GM12878 (cell line): ENCODE results near the gene C3. TPM values are rescaled to one million over a fixed set of nuclear protein-coding genes. Genes with fewer than 3 reads are reported as not detected.

Experiments used
- ATAC-seq: fragments of 200-7000 bp; cut with Tn5 transposase; 3 replicates; pipeline ENCODE4 v1.9.1; 2020; ENCODE audit warnings: mild to moderate bottlenecking, moderate library complexity
- BruUV-seq: library from RNA; stranded (reverse); fragments of 400-500 nt; replicated peaks from 2 replicates; lab custom pipeline; 2021; lab: Mats Ljungman, UMichigan
- CTCF ChIA-PET: fragments of 300-600 bp; sonication (Branson Sonifier 250); formaldehyde crosslinking; extraction: SDS; loops from one replicate; lab custom pipeline; 2021; ENCODE audit warnings: inconsistent platforms; lab: Yijun Ruan, JAX
- POLR2A ChIA-PET: fragments of 350-600 bp; formaldehyde crosslinking; extraction: SDS; loops from one replicate; lab custom pipeline; 2021; ENCODE audit warnings: inconsistent platforms; lab: Charles Lee
- RAD21 ChIA-PET: fragments of 300-600 bp; sonication (Branson Sonifier 250); formaldehyde crosslinking; loops from one replicate; lab custom pipeline; 2023; ENCODE audit warnings: antibody characterized with exemption; ENCODE audit not compliant: unreplicated experiment; lab: Charles Lee
- SMC1A ChIA-PET: fragments of 300-600 bp; sonication (Branson Sonifier 250); formaldehyde crosslinking; loops from one replicate; lab custom pipeline; 2023; ENCODE audit not compliant: unreplicated experiment, uncharacterized antibody; lab: Charles Lee
- DNase-seq: peaks from one replicate; pipeline ENCODE4 v3.0.0-alpha.2; 2011; ENCODE audit warnings: low read depth, low spot score
- FAIRE-seq: peaks from 3 replicates; lab custom pipeline; 2011; peaks lifted over from hg19 to GRCh38; lab: Jason Lieb, UNC
- H2AFZ ChIP-seq: 2 replicates; pipeline ENCODE4 v1.6.0; 2011; ENCODE audit warnings: low read depth, low read length, control low read depth; ENCODE audit not compliant: control insufficient read depth
- H3K27ac ChIP-seq: 2 replicates; pipeline ENCODE4 v1.5.1; 2011; ENCODE audit warnings: control low read depth; ENCODE audit not compliant: control insufficient read depth, insufficient read depth
- H3K27me3 ChIP-seq, 2 experiments: replicated peaks in 1 of 2; 2 replicates each; pipeline versions ENCODE4 v1.6.0 to v1.6.1; 2011; ENCODE audit warnings: low read length in 1 of 2; ENCODE audit not compliant: control insufficient read depth in 2 of 2, insufficient read depth in 2 of 2
- H3K36me3 ChIP-seq, 2 experiments: 2 replicates each; pipeline ENCODE4 v1.5.1; 2011; ENCODE audit warnings: low read length in 1 of 2; ENCODE audit not compliant: control insufficient read depth in 2 of 2, insufficient read depth in 2 of 2
- H3K4me1 ChIP-seq: 2 replicates; pipeline ENCODE4 v1.6.1; 2011; ENCODE audit warnings: mild to moderate bottlenecking, low read length, moderate library complexity, mixed read lengths; ENCODE audit not compliant: control insufficient read depth, insufficient read depth
- H3K4me2 ChIP-seq: 2 replicates; pipeline ENCODE4 v1.6.0; 2011; ENCODE audit warnings: control low read depth; ENCODE audit not compliant: control insufficient read depth, insufficient read depth
- H3K4me3 ChIP-seq: fragments of 200-600 bp; sonication (generic); 2 replicates; pipeline ENCODE4 v1.5.1; 2016
- H3K79me2 ChIP-seq: 2 replicates; pipeline ENCODE4 v1.6.0; 2011; ENCODE audit warnings: low read length; ENCODE audit not compliant: control insufficient read depth, insufficient read depth
- H3K9ac ChIP-seq: 2 replicates; pipeline ENCODE4 v1.8.0; 2011; ENCODE audit warnings: low read length, control low read depth, mixed read lengths; ENCODE audit not compliant: control insufficient read depth, insufficient read depth
- H3K9me3 ChIP-seq: replicated peaks from 3 replicates; pipeline ENCODE4 v1.5.1; 2011; ENCODE audit warnings: mild to moderate bottlenecking, low read length; ENCODE audit not compliant: control insufficient read depth, insufficient read depth
- H4K20me1 ChIP-seq: 2 replicates; pipeline ENCODE4 v1.6.0; 2011; ENCODE audit not compliant: control insufficient read depth, insufficient read depth
- CHD1 ChIP-seq: IDR thresholded peaks from 2 replicates; pipeline ENCODE4 v1.6.1; 2012; ENCODE audit warnings: low read depth, low read length, improper control_type of control experiment
- ELK1 ChIP-seq: IDR thresholded peaks from 2 replicates; pipeline ENCODE4 v1.6.1; 2012; ENCODE audit warnings: low read depth, low read length, improper control_type of control experiment
- FOXM1 ChIP-seq: IDR thresholded peaks from 2 replicates; pipeline ENCODE4 v1.6.1; 2012; ENCODE audit warnings: low read depth, mild to moderate bottlenecking, inconsistent platforms, low read length, moderate library complexity
- NKRF ChIP-seq: fragments of 450-650 bp; conservative IDR thresholded peaks from 2 replicates; pipeline ENCODE4 v1.6.1; 2017; ENCODE audit warnings: mild to moderate bottlenecking, moderate library complexity
- PRDM15 ChIP-seq: fragments of 450-650 bp; formaldehyde crosslinking; IDR thresholded peaks from 2 replicates; pipeline ENCODE4 v1.4.0; 2020; ENCODE audit warnings: mild to moderate bottlenecking, moderate library complexity
- USF1 ChIP-seq: IDR thresholded peaks from 2 replicates; pipeline ENCODE4 v1.6.1; 2011; ENCODE audit warnings: borderline replicate concordance, low read depth, mild to moderate bottlenecking, moderate library complexity, mixed read lengths, low read length; ENCODE audit not compliant: insufficient read depth; ENCODE audit errors: extremely low read length
- WGBS: methylation state at CpG from one replicate; pipeline ENCODE4 v1.1.6; 2016; ENCODE audit warnings: low lambda C conversion rate; ENCODE audit not compliant: insufficient replicate concordance, insufficient coverage; ENCODE audit errors: missing lambda C conversion rate; 5-methylcytosine and 5-hydroxymethylcytosine counted together
- in situ Hi-C: fragments of 300-500 bp; cut with MboI; formaldehyde crosslinking; loops from 9 replicates; pipeline ENCODE4 v1.14.3; 2018; ENCODE audit warnings: mixed read lengths
- intact Hi-C: fragments of 100-400 bp; cut with micrococcal nuclease; formaldehyde crosslinking; loops from one replicate; pipeline ENCODE4 v1.14.2; 2022; ENCODE audit not compliant: unreplicated experiment
- polyA plus RNA-seq, 11 experiments: library from polyadenylated mRNA; depleted of rRNA in 4 of 11; unstranded in 6 of 11; stranded (reverse) in 5 of 11; fragments of >200 nt; fragmentation: Nextera tagmentation in 4 of 11; fragmentation: Illumina TruSeq in 1 of 11; extraction: Ambion mirVana in 4 of 11; extraction: Trizol in 1 of 11; gene quantifications; 1 replicate in 1 of 11; 2 replicates in 10 of 11; pipeline versions ENCODE4 v1.2.1 to v1.2.3, GENCODE V29; 2011 to 2016; ENCODE audit warnings: inconsistent platforms in 2 of 11, missing spikeins in 2 of 11, low read depth in 1 of 11
- total RNA-seq, 4 experiments: library from RNA; depleted of rRNA in 3 of 4; stranded (reverse); fragments of >200 nt in 3 of 4; fragmentation: Illumina TruSeq in 1 of 4; extraction: Trizol in 1 of 4; gene quantifications; 2 replicates each; pipeline versions ENCODE4 v1.2.1 to v1.2.3, GENCODE V29; 2013 to 2021

The C3 gene
- total and polyA plus RNA-seq, 10 of the 15 experiments (the other 5 are each of a cell fraction or from before 2014, with no cell fraction given): 0.20 to 6.7 (median 0.72) TPM

- FAIRE-seq: no peak
These were observed 12.4 kb upstream of the C3 start for GRCh38 chr19:6732803-6733337.

GRCh38 chr19:6731822-6732221 lies 11.4 kb upstream of the C3 start:
- ChIA-PET RAD21 (no interaction called here), CTCF (no interaction called here), SMC1A (no interaction called here), POLR2A (no interaction called here)
- Histone ChIP-seq H3K4me3 (no peak overlapping the region), H4K20me1 (no peaks in the 10 kb centered on the region), H3K4me2 (no peak overlapping the region), H3K27me3 (no peaks in the 10 kb centered on the region), H3K9me3 (no peaks in the 10 kb centered on the region), H3K4me1 (peaks cover 22% of the 10 kb centered on the region), H3K79me2 (peaks cover 18% of the 10 kb centered on the region), H2AFZ (no peak overlapping the region), H3K36me3 (no peaks in the 10 kb centered on the region; a peak in 2 of 4 replicates), H3K27ac (no peak overlapping the region), H3K9ac (no peak overlapping the region)
- no peak for ATAC-seq
- 92% methylated on average over 22 of the region's 22 CpGs for WGBS
- no TSS peak for BruUV-seq
- intact Hi-C loops (no loop called here), in situ Hi-C loops (no loop called here)
- no peak for FAIRE-seq
- no peak for DNase-seq
- no peak for TF ChIP-seq ELK1
- TF ChIP-seq USF1: no peak
- TF ChIP-seq PRDM15 (CRISPR knock-in tag): no peak
- TF ChIP-seq FOXM1: no peak

More at GRCh38 chr19:6732803-6733337, 12.4 kb upstream of the C3 start:
- 89% methylated on average over 18 of the region's 21 CpGs for WGBS
- no peak for TF ChIP-seq NKRF
- no peak for TF ChIP-seq CHD1
- Histone ChIP-seq H4K20me1 (no peaks in the 10 kb centered on the region), H2AFZ (no peak overlapping the region), H3K27ac (no peak overlapping the region), H3K9me3 (no peaks in the 10 kb centered on the region), H3K79me2 (peaks cover 21% of the 10 kb centered on the region), H3K36me3 (no peaks in the 10 kb centered on the region; a peak in 2 of 4 replicates), H3K4me1 (peaks cover 23% of the 10 kb centered on the region), H3K4me3 (no peak overlapping the region), H3K4me2 (no peak overlapping the region), H3K9ac (no peak overlapping the region), H3K27me3 (no peaks in the 10 kb centered on the region)
- in situ Hi-C loops (no loop called here), intact Hi-C loops (no loop called here)
- no TSS peak for BruUV-seq
- ChIA-PET RAD21 (no interaction called here), SMC1A (no interaction called here), POLR2A (no interaction called here), CTCF (interaction anchor here (0.6 kb wide), 1 partner anchor 985 kb away, joined by 3 read pairs; no protein-coding TSS in a partner anchor)
- DNase-seq (no peak), ATAC-seq (no peak)
